Body of pancreas (tissue), 4 donors: ENCODE results near the gene ITGB1BP1. TPM values are rescaled to one million over a fixed set of nuclear protein-coding genes. Genes with fewer than 3 reads are reported as not detected.

Source experiments
- ATAC-seq: fragments of 150-250 bp; one replicate; pipeline ENCODE4 v1.9.1; 2016
- DNase-seq, 4 donors: peaks; one replicate each; pipeline ENCODE4 v3.0.0-alpha.2; 2019
- H3K27ac ChIP-seq, 4 donors: fragments of 200-600 bp; sonication (generic); 1 replicate in 3 of 4; 2 replicates in 1 of 4; pipeline versions ENCODE4 v1.5.1 to v1.6.1; 2016 to 2019; ENCODE audit warnings: mild to moderate bottlenecking in 1 of 4, mixed read lengths in 1 of 4, moderate library complexity in 1 of 4
- H3K27me3 ChIP-seq, 2 donors: fragments of 200-600 bp; sonication (generic); one replicate each; pipeline ENCODE4 v1.6.0; 2016; ENCODE audit warnings: mild to moderate bottlenecking in 1 of 2
- H3K36me3 ChIP-seq, 2 donors: fragments of 200-600 bp; sonication (generic); replicated peaks in 1 of 2; 2 replicates each; pipeline ENCODE4 v1.5.1; 2016; ENCODE audit warnings: low read depth in 2 of 2; ENCODE audit not compliant: insufficient read depth in 1 of 2
- H3K4me1 ChIP-seq: fragments of 200-600 bp; sonication (generic); one replicate; pipeline ENCODE4 v1.6.0; 2016
- H3K4me3 ChIP-seq, 2 donors: fragments of 200-600 bp; sonication (generic); 1 replicate in 1 of 2; 2 replicates in 1 of 2; pipeline ENCODE4 v1.5.1; 2016 to 2019
- H3K9me3 ChIP-seq, 3 donors: fragments of 200-600 bp; sonication (generic); 1 replicate in 2 of 3; 2 replicates in 1 of 3; pipeline ENCODE4 v1.5.1; 2016
- CTCF ChIP-seq, 7 experiments: fragments of 450-650 bp in 4 of 7; fragments of 200-600 bp in 3 of 7; sonication (generic) in 3 of 7; IDR thresholded peaks; one replicate each; pipeline ENCODE4 v1.5.1; 2016 to 2019; ENCODE audit warnings: antibody characterized with exemption in 7 of 7
- POLR2A ChIP-seq, 3 donors: fragments of 450-650 bp; IDR thresholded peaks; one replicate each; pipeline ENCODE4 v1.6.1; 2016; ENCODE audit warnings: antibody characterized with exemption in 3 of 3, mild to moderate bottlenecking in 2 of 3
- WGBS, 2 donors: methylation state at CpG; one replicate each; pipeline ENCODE4 v1.1.5; 2017; 5-methylcytosine and 5-hydroxymethylcytosine counted together
- intact Hi-C: fragments of 100-400 bp; cut with DNase I; formaldehyde crosslinking; loops from one replicate; pipeline ENCODE4 v1.15.1; 2023
- total RNA-seq, 2 donors: library from RNA; depleted of rRNA; stranded (reverse); fragments of >200 nt; gene quantifications; one replicate each; pipeline ENCODE4 v1.1.0, GENCODE V29; 2016

Gene ITGB1BP1
- total RNA-seq, 2 donors from 2014 or later: 16.6 to 28.3 TPM

GRCh38 chr2:9461079-9461478 lies 37.8 kb upstream of the ITGB1BP1 start:
- DNase-seq (no peak), ATAC-seq (no peak)
- no peak overlapping the region for H3K27ac ChIP-seq
- intact Hi-C loops: no loop called here
- H3K4me3 ChIP-seq: no peak overlapping the region
- no peaks in the 10 kb centered on the region for H3K27me3 ChIP-seq
- no peaks in the 10 kb centered on the region for H3K4me1 ChIP-seq
- 88 to 97% methylated on average over 3 of the region's 3 CpGs for WGBS, 2 donors
- no peaks in the 10 kb centered on the region for H3K36me3 ChIP-seq
- no peaks in the 10 kb centered on the region for H3K9me3 ChIP-seq
- TF ChIP-seq POLR2A (IDR thresholded peaks at IDR 0.05) (no peak), CTCF (IDR thresholded peaks at IDR 0.05) (no peak)

DNA sequence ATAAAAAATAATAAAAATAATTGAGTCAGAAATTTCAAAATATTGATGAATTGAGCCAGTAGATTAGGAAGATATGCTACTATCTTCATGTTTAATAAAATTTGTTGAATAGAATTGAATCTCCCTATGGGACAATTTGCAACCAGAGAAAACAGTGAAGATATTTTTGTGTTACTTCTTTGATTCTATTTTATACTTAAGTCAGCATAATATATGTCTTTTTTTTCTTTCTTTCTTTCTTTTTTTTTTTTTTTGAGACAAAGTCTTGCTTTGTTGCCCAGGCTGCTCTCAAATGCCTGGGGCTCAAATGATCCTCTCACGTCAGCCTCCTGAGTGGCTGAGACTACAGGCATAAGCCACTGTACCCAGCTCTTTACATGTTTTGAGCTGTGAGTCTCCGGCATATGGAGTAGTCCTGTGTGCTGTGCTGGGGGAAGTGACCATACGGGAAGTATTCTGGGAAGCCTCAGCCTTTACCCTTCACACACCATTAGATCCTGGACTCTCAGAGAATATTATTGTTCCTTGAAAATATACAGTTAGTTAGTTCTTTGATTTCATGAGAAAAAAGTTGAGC lies 37.2 kb upstream of the ITGB1BP1 start:
- DNase-seq (no peak), ATAC-seq (no peak)
- TF ChIP-seq CTCF (IDR thresholded peaks at IDR 0.05): no peak
- TF ChIP-seq POLR2A (IDR thresholded peaks at IDR 0.05): no peak
- WGBS, 2 donors: 88 to 91% methylated on average over 3 of the region's 3 CpGs
- Histone ChIP-seq H3K4me1 (no peaks in the 10 kb centered on the region), H3K27me3 (no peaks in the 10 kb centered on the region), H3K9me3 (no peaks in the 10 kb centered on the region), H3K4me3 (no peak overlapping the region), H3K36me3 (no peaks in the 10 kb centered on the region), H3K27ac (no peak overlapping the region)
- intact Hi-C loops: no loop called here

DNA sequence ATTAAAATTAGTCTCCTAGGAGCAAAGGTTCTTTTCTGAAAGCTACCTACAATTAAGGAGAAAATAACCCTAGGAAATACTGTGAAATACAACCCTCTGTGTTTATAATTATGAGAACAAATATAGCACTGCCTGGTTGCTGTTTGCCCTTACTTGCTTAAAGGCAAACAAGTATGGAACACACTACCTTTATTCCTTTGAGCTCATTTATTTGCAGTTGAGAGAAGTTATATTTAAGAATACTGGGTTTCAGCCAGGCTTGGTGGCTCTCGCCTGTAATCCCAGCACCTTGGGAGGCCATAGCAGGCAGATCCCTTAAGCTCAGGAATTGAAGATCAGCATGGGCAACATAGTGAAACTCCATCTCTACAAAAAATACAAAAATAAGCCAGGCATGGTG lies 27.9 kb upstream of the ITGB1BP1 start:
- no peak overlapping the region for H3K27ac ChIP-seq
- no peak overlapping the region for H3K4me3 ChIP-seq
- intact Hi-C loops: no loop called here
- DNase-seq (no peak), ATAC-seq (no peak)
- peaks cover 7 to 12% of the 10 kb centered on the region in 2 donors for H3K36me3 ChIP-seq
- no peaks in the 10 kb centered on the region for H3K9me3 ChIP-seq
- 88 to 95% methylated on average over 1 of the region's 1 CpG for WGBS, 2 donors
- no peaks in the 10 kb centered on the region for H3K4me1 ChIP-seq
- H3K27me3 ChIP-seq: no peaks in the 10 kb centered on the region
- TF ChIP-seq POLR2A (IDR thresholded peaks at IDR 0.05) (no peak), CTCF (IDR thresholded peaks at IDR 0.05) (no peak)

DNA sequence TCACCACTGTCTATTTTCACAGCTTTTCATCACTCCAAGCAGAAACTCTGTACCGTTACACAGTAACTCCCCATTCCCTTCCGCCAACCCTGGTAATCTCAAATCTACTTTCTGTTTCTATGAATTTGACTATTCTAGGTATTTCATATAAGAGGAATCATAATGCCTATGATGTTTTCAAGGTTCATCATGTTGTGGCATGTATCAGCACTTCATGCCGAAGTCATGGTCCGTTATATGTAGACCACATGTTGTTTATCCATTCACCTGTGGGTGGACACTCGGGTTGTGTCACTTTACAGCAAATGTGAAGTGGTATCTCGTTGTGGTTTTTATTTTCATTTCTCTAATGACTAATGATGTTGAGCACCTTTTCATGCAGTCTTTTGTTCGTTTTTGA lies 21.8 kb upstream of the ITGB1BP1 start:
- H3K4me3 ChIP-seq: no peak overlapping the region
- 86 to 88% methylated on average over 7 of the region's 7 CpGs for WGBS, 2 donors
- no peak for DNase-seq
- no peak for TF ChIP-seq POLR2A (IDR thresholded peaks at IDR 0.05)
- no peak for TF ChIP-seq CTCF (IDR thresholded peaks at IDR 0.05)
- no peak for ATAC-seq
- intact Hi-C loops: no loop called here
- H3K9me3 ChIP-seq: no peaks in the 10 kb centered on the region
- peaks cover 0 to 6% of the 10 kb centered on the region in 2 donors for H3K36me3 ChIP-seq
- H3K27me3 ChIP-seq: no peaks in the 10 kb centered on the region
- H3K4me1 ChIP-seq: no peaks in the 10 kb centered on the region
- no peak overlapping the region for H3K27ac ChIP-seq

- H3K27me3 ChIP-seq: no peaks in the 10 kb centered on the region
- no peaks in the 10 kb centered on the region for H3K9me3 ChIP-seq
- peaks cover 0 to 5% of the 10 kb centered on the region in 2 donors for H3K36me3 ChIP-seq
- ATAC-seq: no peak
- 88 to 94% methylated on average over 5 of the region's 5 CpGs for WGBS, 2 donors
- no peak overlapping the region for H3K27ac ChIP-seq
- no peak overlapping the region for H3K4me3 ChIP-seq
- no peak for DNase-seq
- TF ChIP-seq POLR2A (IDR thresholded peaks at IDR 0.05): no peak
- no peak for TF ChIP-seq CTCF (IDR thresholded peaks at IDR 0.05)
- H3K4me1 ChIP-seq: no peaks in the 10 kb centered on the region
- intact Hi-C loops: no loop called here
Measured at GRCh38 chr2:9443526-9443925, 20.2 kb upstream of the ITGB1BP1 start.
